Choroid plexus epithelial cell (primary cell): ENCODE results near the gene YARS1.

Experiments used
- DNase-seq: peaks from one replicate; pipeline ENCODE4 v3.0.0-alpha.2; 2010; ENCODE audit warnings: low read depth
- H3K4me3 ChIP-seq: 2 replicates; pipeline ENCODE4 v1.5.1; 2011; ENCODE audit warnings: low read depth, mild to moderate bottlenecking, control low read depth, low read length, moderate library complexity
- TF ChIP-seq, protein P1 (sequence below): conservative IDR thresholded peaks from 2 replicates; pipeline ENCODE4 v1.5.1; 2011; ENCODE audit warnings: low read depth, mild to moderate bottlenecking, control low read depth, inconsistent platforms, low read length, moderate library complexity

The YARS1 gene

GRCh38 chr1:32774950-32775634 lies 42.1 kb downstream of the YARS1 start:
- TF ChIP-seq, protein P1, sequence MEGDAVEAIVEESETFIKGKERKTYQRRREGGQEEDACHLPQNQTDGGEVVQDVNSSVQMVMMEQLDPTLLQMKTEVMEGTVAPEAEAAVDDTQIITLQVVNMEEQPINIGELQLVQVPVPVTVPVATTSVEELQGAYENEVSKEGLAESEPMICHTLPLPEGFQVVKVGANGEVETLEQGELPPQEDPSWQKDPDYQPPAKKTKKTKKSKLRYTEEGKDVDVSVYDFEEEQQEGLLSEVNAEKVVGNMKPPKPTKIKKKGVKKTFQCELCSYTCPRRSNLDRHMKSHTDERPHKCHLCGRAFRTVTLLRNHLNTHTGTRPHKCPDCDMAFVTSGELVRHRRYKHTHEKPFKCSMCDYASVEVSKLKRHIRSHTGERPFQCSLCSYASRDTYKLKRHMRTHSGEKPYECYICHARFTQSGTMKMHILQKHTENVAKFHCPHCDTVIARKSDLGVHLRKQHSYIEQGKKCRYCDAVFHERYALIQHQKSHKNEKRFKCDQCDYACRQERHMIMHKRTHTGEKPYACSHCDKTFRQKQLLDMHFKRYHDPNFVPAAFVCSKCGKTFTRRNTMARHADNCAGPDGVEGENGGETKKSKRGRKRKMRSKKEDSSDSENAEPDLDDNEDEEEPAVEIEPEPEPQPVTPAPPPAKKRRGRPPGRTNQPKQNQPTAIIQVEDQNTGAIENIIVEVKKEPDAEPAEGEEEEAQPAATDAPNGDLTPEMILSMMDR: no peak
- H3K4me3 ChIP-seq: no peak overlapping the region
- DNase-seq: peak; percentile 58

GRCh38 chr1:32774464-32774808 lies 42.7 kb downstream of the YARS1 start:
- H3K4me3 ChIP-seq: no peak overlapping the region
- TF ChIP-seq, protein P1: no peak
- no peak for DNase-seq

GRCh38 chr1:32773764-32774463 lies 43.2 kb downstream of the YARS1 start:
- H3K4me3 ChIP-seq: no peak overlapping the region
- TF ChIP-seq, protein P1: no peak
- no peak for DNase-seq

DNA sequence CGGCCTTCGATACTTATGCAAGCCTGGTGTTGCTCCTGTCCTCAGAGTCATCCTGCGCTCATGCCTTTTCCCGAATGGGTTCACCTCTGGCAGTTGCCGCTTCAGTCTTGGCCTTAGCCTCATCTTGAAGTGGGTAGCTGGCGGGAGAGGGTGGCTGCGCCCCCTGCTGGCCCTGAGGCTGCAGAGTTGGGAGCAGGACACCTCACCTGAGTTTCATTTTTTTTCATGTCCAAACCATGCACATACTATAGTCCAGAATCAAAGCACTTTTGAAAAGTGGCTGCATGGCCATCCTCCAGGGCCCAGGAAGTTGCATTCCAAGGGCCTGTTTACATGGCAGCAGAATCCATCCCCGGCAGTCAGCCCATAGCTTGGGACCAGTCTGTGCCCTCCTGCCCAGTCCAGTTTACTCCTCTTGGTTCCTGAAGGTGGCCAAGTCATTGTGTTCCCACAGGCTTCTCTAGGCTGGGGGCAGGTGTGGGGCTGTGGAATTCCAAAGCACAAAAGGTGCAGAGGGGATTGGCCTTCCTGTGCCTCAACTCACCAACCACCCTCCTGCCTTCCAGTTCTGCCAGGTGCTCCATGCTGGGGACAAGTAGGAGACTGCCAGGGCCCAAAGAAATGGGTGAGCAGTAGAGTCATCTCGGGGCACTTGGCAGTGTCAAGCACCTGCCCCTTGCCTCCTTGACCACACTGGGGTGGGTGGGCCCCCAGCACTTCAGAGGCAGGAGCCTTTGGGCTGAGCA lies 44.0 kb downstream of the YARS1 start:
- no peak overlapping the region for H3K4me3 ChIP-seq
- TF ChIP-seq, protein P1: peak; percentile 96
- DNase-seq: peak; percentile 83

GRCh38 chr1:32772281-32773017 lies 44.7 kb downstream of the YARS1 start:
- DNase-seq: no peak
- H3K4me3 ChIP-seq: no peak overlapping the region
- TF ChIP-seq, protein P1: no peak

DNA sequence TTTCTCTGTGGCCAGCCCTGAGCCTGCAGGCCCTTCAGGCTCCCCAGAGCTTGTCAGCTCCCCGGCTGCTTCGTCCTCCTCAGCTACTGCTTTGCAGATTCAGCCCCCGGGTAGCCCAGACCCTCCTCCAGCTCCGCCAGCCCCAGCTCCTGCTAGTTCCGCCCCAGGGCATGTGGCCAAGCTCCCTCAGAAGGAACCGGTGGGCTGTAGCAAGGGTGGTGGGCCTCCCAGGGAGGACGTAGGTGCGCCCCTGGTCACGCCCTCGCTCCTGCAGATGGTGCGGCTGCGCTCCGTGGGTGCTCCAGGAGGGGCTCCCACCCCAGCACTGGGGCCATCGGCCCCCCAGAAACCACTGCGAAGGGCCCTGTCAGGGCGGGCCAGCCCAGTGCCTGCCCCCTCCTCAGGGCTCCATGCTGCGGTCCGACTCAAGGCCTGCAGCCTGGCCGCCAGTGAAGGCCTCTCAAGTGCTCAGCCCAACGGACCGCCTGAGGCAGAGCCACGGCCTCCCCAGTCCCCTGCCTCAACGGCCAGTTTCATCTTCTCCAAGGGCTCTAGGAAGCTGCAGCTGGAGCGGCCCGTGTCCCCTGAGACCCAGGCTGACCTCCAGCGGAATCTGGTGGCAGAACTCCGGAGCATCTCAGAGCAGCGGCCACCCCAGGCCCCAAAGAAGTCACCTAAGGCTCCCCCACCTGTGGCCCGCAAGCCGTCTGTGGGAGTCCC lies 45.4 kb downstream of the YARS1 start:
- no peak for DNase-seq
- H3K4me3 ChIP-seq: no peak overlapping the region
- TF ChIP-seq, protein P1: no peak
